ENCODE measurements around the gene CCDC71.
A peak's percentile ranks its signal among the peaks of the same experiment; 100 is the strongest.

CCDC71 gene

DNA sequence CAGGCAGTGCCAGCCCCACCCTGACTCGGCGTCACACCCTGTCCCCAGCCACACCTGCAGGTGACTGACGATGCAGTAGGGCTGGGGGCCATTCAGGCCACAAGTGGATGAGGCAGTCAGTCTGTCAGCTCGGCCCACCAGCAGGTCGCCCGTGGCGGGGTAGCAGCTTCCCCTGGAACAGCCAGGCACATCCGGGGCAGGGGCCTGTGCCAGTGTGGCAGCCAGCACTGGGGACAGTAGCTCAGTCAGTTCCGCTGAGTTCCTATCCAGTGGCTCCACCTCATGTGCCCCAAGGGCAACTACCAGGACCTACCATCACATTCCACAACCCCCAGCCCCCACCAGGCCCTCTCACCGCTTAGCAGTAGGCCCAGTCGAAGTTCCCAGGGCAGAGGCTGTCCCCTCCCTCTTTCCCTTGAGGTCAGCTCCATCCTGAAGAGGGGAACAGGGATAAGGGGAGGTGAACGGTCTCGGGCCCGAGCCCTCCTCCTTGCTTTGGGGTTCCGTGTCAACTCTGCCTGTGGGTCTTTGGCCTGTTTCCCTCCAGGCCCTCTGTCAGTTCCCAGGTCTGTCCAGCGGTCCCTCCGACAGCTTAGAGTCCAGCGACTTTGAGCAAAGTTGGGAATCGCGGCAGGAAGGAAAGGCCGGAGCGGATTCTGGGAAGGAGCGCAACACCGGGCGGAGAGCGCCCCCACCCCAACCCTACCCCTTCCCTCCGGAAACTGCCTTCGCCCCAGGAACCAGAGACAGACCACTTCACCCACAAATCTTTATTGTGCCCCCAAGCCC, 33.5 kb downstream of the CCDC71 start, which contains the start of gene LAMB2:
TSS of gene LAMB2 (minus strand) at position 614 of the 789 bp plus-strand sequence. CDS start at position 431, 183 bp downstream.
- DNase-seq (ENCODE audit: low read depth): peak; percentile 78
- TF ChIP-seq CTCF (IDR thresholded peaks at IDR 0.05; ENCODE audit: insufficient read depth, low read depth, low read length, missing control alignments): peak; percentile 13
- peak within 1 kb of the TSS; percentile 80 for H3K4me3 ChIP-seq (ENCODE audit: low read length)

GRCh38 chr3:49132073-49132436, 34.1 kb downstream of the CCDC71 start:
- TF ChIP-seq CTCF (IDR thresholded peaks at IDR 0.05; ENCODE audit: insufficient read depth, low read depth, low read length, missing control alignments): no peak
- H3K4me3 ChIP-seq (ENCODE audit: low read length): peak overlapping the region; percentile 80
- DNase-seq (ENCODE audit: low read depth): no peak

GRCh38 chr3:49131576-49131975, 34.6 kb downstream of the CCDC71 start:
- peak overlapping the region; percentile 80 for H3K4me3 ChIP-seq (ENCODE audit: low read length)
- TF ChIP-seq CTCF (IDR thresholded peaks at IDR 0.05; ENCODE audit: insufficient read depth, low read depth, low read length, missing control alignments): no peak
- no peak for DNase-seq (ENCODE audit: low read depth)

- no peak overlapping the region for H3K4me3 ChIP-seq (ENCODE audit: low read length)
- no peak for DNase-seq (ENCODE audit: low read depth)
- no peak for TF ChIP-seq CTCF (IDR thresholded peaks at IDR 0.05; ENCODE audit: insufficient read depth, low read depth, low read length, missing control alignments)
Observed at GRCh38 chr3:49131040-49131439, 35.1 kb downstream of the CCDC71 start.

- no peak for TF ChIP-seq CTCF (IDR thresholded peaks at IDR 0.05; ENCODE audit: insufficient read depth, low read depth, low read length, missing control alignments)
- no peak overlapping the region for H3K4me3 ChIP-seq (ENCODE audit: low read length)
- no peak for DNase-seq (ENCODE audit: low read depth)
Observed at GRCh38 chr3:49124991-49125670, 41.0 kb downstream of the CCDC71 start.

DNA sequence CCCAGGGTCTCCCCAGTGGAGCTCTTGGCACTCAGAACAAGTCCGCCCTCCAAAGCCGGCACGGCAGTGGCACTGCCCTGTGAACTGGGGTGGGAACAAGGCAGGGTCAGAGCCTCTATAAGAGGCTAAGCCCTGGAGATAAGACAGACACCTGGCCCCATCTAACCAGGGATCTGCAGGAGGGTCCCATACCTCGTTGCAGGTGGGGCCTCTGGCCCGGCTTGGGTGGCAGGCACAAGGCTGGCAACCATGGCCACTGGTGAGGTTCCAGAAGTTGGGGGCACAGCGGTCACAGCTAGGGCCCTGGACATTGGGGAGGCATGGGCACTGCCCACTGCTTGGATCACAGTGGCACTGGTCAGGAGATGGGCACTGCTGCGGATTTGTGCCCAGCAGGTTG, 41.9 kb downstream of the CCDC71 start:
- no peak overlapping the region for H3K4me3 ChIP-seq (ENCODE audit: low read length)
- DNase-seq (ENCODE audit: low read depth): no peak
- TF ChIP-seq CTCF (IDR thresholded peaks at IDR 0.05; ENCODE audit: insufficient read depth, low read depth, low read length, missing control alignments): no peak

All from epithelial cell of esophagus (primary cell).